Adrenal gland (tissue), 12 donors: ENCODE results near the gene TMEM98. TPM values are rescaled to one million over a fixed set of nuclear protein-coding genes. Genes with fewer than 3 reads are reported as not detected.
"Not testable (repeated sequence)": the region's sequence is repeated elsewhere in the genome, so short reads cannot be mapped to it uniquely, and the experiment has no call there.

Experiments used
- DNase-seq, 7 donors: peaks; one replicate each; pipeline ENCODE4 v3.0.0-alpha.2; 2019 to 2020
- H3K27ac ChIP-seq, 5 donors: fragments of 200-600 bp; sonication (generic) in 4 of 5; 1 replicate in 3 of 5; 2 replicates in 2 of 5; pipeline versions ENCODE4 v1.5.1 to v1.8.0; 2016 to 2020; ENCODE audit warnings: mild to moderate bottlenecking in 1 of 5
- H3K27me3 ChIP-seq: fragments of 200-600 bp; 2 replicates; pipeline ENCODE4 v1.8.0; 2021
- H3K36me3 ChIP-seq, 2 donors: fragments of 200-600 bp; replicated peaks in 1 of 2; 1 replicate in 1 of 2; 2 replicates in 1 of 2; pipeline versions ENCODE4 v1.5.1 to v1.8.0; 2018 to 2022
- H3K4me1 ChIP-seq, 2 donors: fragments of 200-600 bp; replicated peaks in 1 of 2; 1 replicate in 1 of 2; 2 replicates in 1 of 2; pipeline versions ENCODE4 v1.5.1 to v1.8.0; 2018 to 2021
- H3K4me3 ChIP-seq, 4 donors: fragments of 200-600 bp; sonication (generic) in 3 of 4; one replicate each; pipeline ENCODE4 v1.5.1; 2016 to 2018
- H3K9me3 ChIP-seq, 3 donors: fragments of 200-600 bp; sonication (generic) in 1 of 3; replicated peaks in 1 of 3; 1 replicate in 2 of 3; 2 replicates in 1 of 3; pipeline versions ENCODE4 v1.5.1 to v1.8.0; 2016 to 2021
- POLR2A ChIP-seq, 2 donors: fragments of 450-650 bp; IDR thresholded peaks; one replicate each; pipeline ENCODE4 v1.6.1; 2017; ENCODE audit warnings: antibody characterized with exemption in 2 of 2, mild to moderate bottlenecking in 2 of 2, moderate library complexity in 1 of 2
- WGBS, 4 donors: extraction: QIAGEN DNeasy Blood & Tissue Kit in 2 of 4; methylation state at CpG; one replicate each; pipeline versions ENCODE4 v1.1.5 to v1.1.7; 2013 to 2017; 5-methylcytosine and 5-hydroxymethylcytosine counted together
- intact Hi-C, 2 donors: fragments of 100-400 bp; cut with DNase I; formaldehyde crosslinking; loops; one replicate each; pipeline versions ENCODE4 v1.14.1 to v1.15.0; 2022 to 2023
- polyA plus RNA-seq, 3 donors: library from polyadenylated mRNA; stranded (reverse); fragments of 200-250 nt in 2 of 3; fragments of 350-450 nt in 1 of 3; fragmentation: Illumina TruSeq in 1 of 3; extraction: RNeasy Lipid Tissue Mini Kit (QIAGEN cat#74804) in 1 of 3; gene quantifications; one replicate each; pipeline ENCODE4 v1.2.3, GENCODE V29; 2013 to 2014
- total RNA-seq, 9 donors: library from RNA; depleted of rRNA in 4 of 9; stranded (reverse); fragments of >200 nt in 4 of 9; fragments of 120-200 nt in 1 of 9; fragmentation: NEBNext Ultra II Directional in 1 of 9; extraction: Animal tissue kit (Norgen Biotek cat#: 25700) in 1 of 9; gene quantifications; one replicate each; pipeline versions ENCODE4 v1.1.0 to v1.2.4, GENCODE V29; 2013 to 2023
- TF ChIP-seq, protein P1 (sequence below), 6 experiments: fragments of 450-650 bp in 4 of 6; fragments of 200-600 bp in 2 of 6; sonication (generic) in 1 of 6; IDR thresholded peaks; 1 replicate in 5 of 6; 2 replicates in 1 of 6; pipeline versions ENCODE4 v1.5.1 to v1.8.0; 2016 to 2021; ENCODE audit warnings: antibody characterized with exemption in 6 of 6, mild to moderate bottlenecking in 2 of 6, moderate library complexity in 1 of 6
- donor health status: healthy with polysubstance abuse.
- donor health status: Bipolar disorder and iron deficiency.
- donor health status: DM: yes; HTN: yes; CAD: no.
- donor health status: DM: no; HTN: no; CAD: no.
- donor health status: DM: no; HTN: no; CAD: no.
- donor health status: DM: yes; HTN: yes; CAD: no.

Gene TMEM98
- total and polyA plus RNA-seq, 12 donors, result 19.5 to 167 (median 77.3) TPM

DNA sequence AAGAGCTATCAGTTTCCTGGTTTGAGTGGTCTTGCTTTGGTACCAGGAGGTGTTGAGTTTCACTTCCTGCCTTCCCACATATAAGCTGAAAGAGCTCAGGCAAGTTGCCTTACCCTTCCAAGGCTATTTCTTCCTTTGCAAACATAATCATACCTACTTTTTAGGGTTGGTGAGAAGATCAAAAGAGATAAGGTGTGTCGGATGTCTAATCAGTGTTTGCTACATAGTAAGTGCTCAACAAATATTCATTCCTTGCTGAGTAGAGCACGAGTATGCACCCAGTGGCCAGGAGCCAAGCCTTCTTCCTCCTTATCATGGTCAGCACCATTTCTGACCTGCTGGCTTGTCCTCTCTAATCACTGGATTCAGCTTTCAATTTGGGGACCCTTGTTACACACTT, 12.7 kb upstream of the TMEM98 start:
- TF ChIP-seq, protein P1, sequence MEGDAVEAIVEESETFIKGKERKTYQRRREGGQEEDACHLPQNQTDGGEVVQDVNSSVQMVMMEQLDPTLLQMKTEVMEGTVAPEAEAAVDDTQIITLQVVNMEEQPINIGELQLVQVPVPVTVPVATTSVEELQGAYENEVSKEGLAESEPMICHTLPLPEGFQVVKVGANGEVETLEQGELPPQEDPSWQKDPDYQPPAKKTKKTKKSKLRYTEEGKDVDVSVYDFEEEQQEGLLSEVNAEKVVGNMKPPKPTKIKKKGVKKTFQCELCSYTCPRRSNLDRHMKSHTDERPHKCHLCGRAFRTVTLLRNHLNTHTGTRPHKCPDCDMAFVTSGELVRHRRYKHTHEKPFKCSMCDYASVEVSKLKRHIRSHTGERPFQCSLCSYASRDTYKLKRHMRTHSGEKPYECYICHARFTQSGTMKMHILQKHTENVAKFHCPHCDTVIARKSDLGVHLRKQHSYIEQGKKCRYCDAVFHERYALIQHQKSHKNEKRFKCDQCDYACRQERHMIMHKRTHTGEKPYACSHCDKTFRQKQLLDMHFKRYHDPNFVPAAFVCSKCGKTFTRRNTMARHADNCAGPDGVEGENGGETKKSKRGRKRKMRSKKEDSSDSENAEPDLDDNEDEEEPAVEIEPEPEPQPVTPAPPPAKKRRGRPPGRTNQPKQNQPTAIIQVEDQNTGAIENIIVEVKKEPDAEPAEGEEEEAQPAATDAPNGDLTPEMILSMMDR (IDR thresholded peaks at IDR 0.05), result no peak
- TF ChIP-seq POLR2A (IDR thresholded peaks at IDR 0.05), result no peak
- intact Hi-C loops, result no loop called here
- H3K27ac ChIP-seq, result no peak overlapping the region
- H3K4me1 ChIP-seq, result peaks cover 0 to 9% of the 10 kb centered on the region in 2 donors
- no peak for DNase-seq
- no peaks in the 10 kb centered on the region for H3K36me3 ChIP-seq
- no peaks in the 10 kb centered on the region for H3K9me3 ChIP-seq
- no peak overlapping the region for H3K4me3 ChIP-seq
- no peaks in the 10 kb centered on the region for H3K27me3 ChIP-seq
- 59 to 64% (median 63%) methylated on average over 2 of the region's 2 CpGs for WGBS, 4 donors

DNA sequence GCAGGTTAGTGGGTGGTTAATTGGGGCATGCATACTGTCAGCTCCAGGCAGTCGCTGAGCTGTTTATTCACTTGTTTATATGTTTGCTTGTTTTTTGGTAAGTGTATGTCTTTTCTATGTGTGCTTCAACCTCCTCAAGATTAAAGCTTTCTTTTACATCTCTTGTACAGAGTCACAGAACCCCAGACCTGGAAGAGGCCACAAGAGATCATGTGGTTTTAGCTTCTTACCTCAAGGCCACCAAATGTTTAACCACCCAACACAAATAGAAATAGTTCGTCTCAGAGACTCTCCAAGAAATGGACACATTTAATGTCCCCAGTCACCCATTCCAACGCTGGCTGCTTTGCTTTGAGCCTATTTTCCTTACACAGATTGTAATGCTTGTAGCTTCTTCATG, 11.8 kb upstream of the TMEM98 start:
- 61 to 79% (median 71%) methylated on average over 3 of the region's 3 CpGs for WGBS, 4 donors
- intact Hi-C loops, result no loop called here
- Histone ChIP-seq H3K4me1 (peaks cover 0 to 9% of the 10 kb centered on the region in 2 donors), H3K36me3 (no peaks in the 10 kb centered on the region), H3K9me3 (no peaks in the 10 kb centered on the region), H3K4me3 (no peak overlapping the region), H3K27ac (no peak overlapping the region), H3K27me3 (no peaks in the 10 kb centered on the region)
- TF ChIP-seq POLR2A (IDR thresholded peaks at IDR 0.05), result no peak
- TF ChIP-seq, protein P1 (IDR thresholded peaks at IDR 0.05), result no peak
- DNase-seq, result no peak

DNA sequence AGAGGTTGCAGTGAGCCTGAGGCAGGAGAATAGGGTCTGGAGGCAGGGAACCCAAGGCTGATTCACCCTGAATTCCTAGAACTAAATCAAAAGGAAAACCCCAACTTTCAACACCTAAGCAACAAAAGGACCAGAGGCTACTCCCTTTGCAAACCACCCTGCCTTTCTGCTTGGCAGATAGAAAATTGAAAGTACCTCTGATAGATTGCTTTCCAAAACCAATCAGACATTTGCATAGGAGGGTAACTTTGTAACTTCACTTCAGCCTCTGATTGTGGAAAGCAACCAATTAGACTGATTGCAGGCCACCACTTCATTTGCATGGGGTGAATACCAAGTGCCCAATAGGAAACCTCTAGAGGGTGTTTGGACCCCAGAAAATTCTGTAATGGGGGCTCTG, 10.9 kb upstream of the TMEM98 start:
- TF ChIP-seq, protein P1 (IDR thresholded peaks at IDR 0.05), result no peak
- no peak for TF ChIP-seq POLR2A (IDR thresholded peaks at IDR 0.05)
- intact Hi-C loops, result no loop called here
- H3K27me3 ChIP-seq, result no peaks in the 10 kb centered on the region

DNA sequence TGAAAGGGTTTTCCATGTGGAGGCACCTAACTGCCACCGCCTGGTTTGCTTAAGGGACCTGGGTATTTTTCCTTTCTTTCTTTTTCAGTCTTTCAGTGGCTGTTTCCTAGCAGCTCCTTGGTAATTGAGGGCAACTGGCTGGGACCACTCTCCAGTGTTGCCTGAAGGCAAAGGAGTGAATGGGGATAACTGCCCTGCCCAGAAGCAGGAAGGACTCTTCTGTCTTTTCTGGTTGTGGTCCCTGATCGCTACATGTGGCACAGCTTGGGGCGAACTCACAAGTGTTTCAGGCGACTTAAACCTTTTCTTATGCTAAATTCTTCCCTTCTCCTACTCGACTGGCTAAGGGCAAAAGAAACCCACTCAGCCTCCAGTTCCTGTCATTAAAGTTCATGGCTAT, 10.1 kb upstream of the TMEM98 start:
- DNase-seq, result no peak
- TF ChIP-seq, protein P1 (IDR thresholded peaks at IDR 0.05), result no peak
- TF ChIP-seq POLR2A (IDR thresholded peaks at IDR 0.05), result no peak
- H3K4me3 ChIP-seq, result no peak overlapping the region
- no peaks in the 10 kb centered on the region for H3K36me3 ChIP-seq
- 75 to 82% (median 80%) methylated on average over 5 of the region's 5 CpGs for WGBS, 4 donors
- intact Hi-C loops, result no loop called here
- no peaks in the 10 kb centered on the region for H3K27me3 ChIP-seq
- no peaks in the 10 kb centered on the region for H3K9me3 ChIP-seq
- H3K4me1 ChIP-seq, result no peaks in the 10 kb centered on the region
- H3K27ac ChIP-seq, result no peak overlapping the region

More for the DNA sequence above, 10.9 kb upstream of the TMEM98 start:
- Histone ChIP-seq H3K36me3 (no peaks in the 10 kb centered on the region), H3K4me3 (no peak overlapping the region), H3K9me3 (no peaks in the 10 kb centered on the region), H3K27ac (no peak overlapping the region), H3K4me1 (peaks cover 0 to 4% of the 10 kb centered on the region in 2 donors)
- DNase-seq, result no peak

DNA sequence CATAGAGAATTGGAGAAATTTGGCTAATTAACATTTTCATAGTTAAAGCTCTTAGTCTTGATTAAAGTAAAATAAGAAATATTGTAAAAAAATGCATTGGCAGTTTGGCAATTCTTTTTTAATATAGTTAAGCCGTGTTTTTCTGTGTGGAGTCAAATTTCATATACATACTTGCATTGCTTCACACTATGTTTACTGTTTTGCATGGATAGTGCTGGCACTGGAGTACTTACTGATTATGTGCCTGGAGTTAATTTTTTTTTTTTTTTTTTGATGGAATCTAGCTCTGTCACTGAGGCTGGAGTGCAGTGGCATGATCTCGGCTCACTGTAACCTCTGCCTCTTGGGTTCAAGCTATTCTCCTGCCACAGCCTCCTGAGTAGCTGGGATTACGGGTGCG, 8.1 kb upstream of the TMEM98 start:
- H3K27ac ChIP-seq, H3K4me3 ChIP-seq, DNase-seq, H3K36me3 ChIP-seq, H3K9me3 ChIP-seq, H3K27me3 ChIP-seq, intact Hi-C loops, H3K4me1 ChIP-seq: not testable (repeated sequence)
- 88 to 95% (median 92%) methylated on average over 4 of the region's 4 CpGs for WGBS, 4 donors
